ENCODE data around the gene IGSF9B.

IGSF9B gene

DNA sequence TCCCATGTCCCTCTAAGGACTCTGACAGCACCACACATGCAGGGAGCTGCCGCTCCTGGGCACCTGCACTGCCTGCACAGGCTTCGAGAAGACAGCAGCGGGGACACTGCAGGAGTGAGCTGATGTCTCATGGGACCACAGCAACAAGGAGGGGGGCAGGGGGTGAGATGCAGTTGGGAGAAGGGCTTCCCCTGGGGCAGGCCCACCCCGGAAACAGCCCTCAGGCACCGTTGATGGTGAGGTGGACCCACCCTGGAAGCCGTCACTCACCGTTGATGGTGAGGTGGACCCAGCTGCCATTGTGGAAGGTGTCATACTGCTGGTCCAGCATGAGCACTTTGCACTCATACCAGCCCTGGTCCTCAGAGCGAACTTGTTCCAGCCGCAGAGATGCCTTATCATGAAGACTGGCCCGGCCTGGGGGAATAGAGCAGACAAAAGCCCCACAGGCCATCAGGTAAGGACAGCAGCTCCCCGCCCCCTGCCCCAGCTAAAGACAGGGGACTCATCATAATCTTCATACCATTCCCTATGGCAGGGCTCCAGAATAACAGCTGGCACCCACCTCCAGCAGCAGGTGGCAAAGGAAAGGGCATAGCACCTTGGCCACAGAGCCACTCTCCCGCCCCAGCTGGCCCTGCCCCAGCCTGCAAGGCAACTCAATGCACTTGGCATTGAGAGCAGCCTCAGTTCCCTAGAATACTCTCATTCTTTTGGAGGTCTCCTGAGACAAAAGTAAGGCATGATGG, 12.6 kb downstream of the IGSF9B start:
- no peaks in the 10 kb centered on the region; the same call in 1 of the 2 replicates for H3K4me1 ChIP-seq (ENCODE audit: low read length)
- H3K4me2 ChIP-seq (ENCODE audit: low read length): no peak overlapping the region
- H3K27ac ChIP-seq (ENCODE audit: low read length): no peak overlapping the region
- no peaks in the 10 kb centered on the region for H3K9me3 ChIP-seq (ENCODE audit: insufficient read depth, low read length)
- H3K36me3 ChIP-seq (replicated peaks; ENCODE audit: low read depth, low read length): no peaks in the 10 kb centered on the region
- H2AFZ ChIP-seq (ENCODE audit: low read depth, low read length): no peak overlapping the region
- H3K4me3 ChIP-seq (ENCODE audit: low read length): no peak overlapping the region
- H3K27me3 ChIP-seq (ENCODE audit: low read depth, low read length): peaks cover 14% of the 10 kb centered on the region; the same call in 1 of the 2 replicates
- H3K79me2 ChIP-seq (ENCODE audit: low read length): no peaks in the 10 kb centered on the region
- TF ChIP-seq, protein P1, sequence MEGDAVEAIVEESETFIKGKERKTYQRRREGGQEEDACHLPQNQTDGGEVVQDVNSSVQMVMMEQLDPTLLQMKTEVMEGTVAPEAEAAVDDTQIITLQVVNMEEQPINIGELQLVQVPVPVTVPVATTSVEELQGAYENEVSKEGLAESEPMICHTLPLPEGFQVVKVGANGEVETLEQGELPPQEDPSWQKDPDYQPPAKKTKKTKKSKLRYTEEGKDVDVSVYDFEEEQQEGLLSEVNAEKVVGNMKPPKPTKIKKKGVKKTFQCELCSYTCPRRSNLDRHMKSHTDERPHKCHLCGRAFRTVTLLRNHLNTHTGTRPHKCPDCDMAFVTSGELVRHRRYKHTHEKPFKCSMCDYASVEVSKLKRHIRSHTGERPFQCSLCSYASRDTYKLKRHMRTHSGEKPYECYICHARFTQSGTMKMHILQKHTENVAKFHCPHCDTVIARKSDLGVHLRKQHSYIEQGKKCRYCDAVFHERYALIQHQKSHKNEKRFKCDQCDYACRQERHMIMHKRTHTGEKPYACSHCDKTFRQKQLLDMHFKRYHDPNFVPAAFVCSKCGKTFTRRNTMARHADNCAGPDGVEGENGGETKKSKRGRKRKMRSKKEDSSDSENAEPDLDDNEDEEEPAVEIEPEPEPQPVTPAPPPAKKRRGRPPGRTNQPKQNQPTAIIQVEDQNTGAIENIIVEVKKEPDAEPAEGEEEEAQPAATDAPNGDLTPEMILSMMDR (IDR thresholded peaks at IDR 0.05; ENCODE audit: low read depth, low read length): no peak
- no peak for TF ChIP-seq EZH2phosphoT487 (IDR thresholded peaks at IDR 0.05; ENCODE audit: low read depth)
- H3K9ac ChIP-seq (ENCODE audit: low read length): no peak overlapping the region
- H4K20me1 ChIP-seq (ENCODE audit: insufficient read depth, low read length): no peaks in the 10 kb centered on the region

DNA sequence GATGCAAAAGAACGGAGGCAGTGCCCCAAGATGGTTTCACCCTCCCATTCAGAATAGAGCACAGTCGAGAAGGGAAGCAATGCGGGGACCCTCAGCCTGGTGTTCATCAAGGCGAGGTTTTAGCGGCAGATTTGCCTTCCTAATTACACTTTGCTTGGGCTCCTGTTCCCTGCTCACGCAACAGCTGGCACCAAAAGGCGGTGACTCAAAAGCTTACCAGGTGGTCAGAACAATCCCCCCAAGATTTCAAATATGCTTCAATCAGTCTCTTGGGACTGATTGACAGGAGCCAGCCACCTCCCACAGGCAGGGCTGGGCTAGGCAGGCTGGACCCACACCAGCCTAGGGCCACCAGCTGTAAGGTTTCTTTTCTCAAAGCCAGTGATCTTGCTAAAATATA, 14.2 kb downstream of the IGSF9B start:
- Histone ChIP-seq H3K4me3 (ENCODE audit: low read length) (no peak overlapping the region), H4K20me1 (ENCODE audit: insufficient read depth, low read length) (no peaks in the 10 kb centered on the region), H3K4me1 (ENCODE audit: low read length) (no peaks in the 10 kb centered on the region), H3K79me2 (ENCODE audit: low read length) (no peaks in the 10 kb centered on the region), H2AFZ (ENCODE audit: low read depth, low read length) (no peak overlapping the region), H3K9me3 (ENCODE audit: insufficient read depth, low read length) (no peaks in the 10 kb centered on the region), H3K4me2 (ENCODE audit: low read length) (no peak overlapping the region), H3K27me3 (ENCODE audit: low read depth, low read length) (peaks cover 14% of the 10 kb centered on the region; the same call in 1 of the 2 replicates), H3K9ac (ENCODE audit: low read length) (no peak overlapping the region), H3K27ac (ENCODE audit: low read length) (no peak overlapping the region), H3K36me3 (replicated peaks; ENCODE audit: low read depth, low read length) (no peaks in the 10 kb centered on the region)
- no peak for TF ChIP-seq EZH2phosphoT487 (IDR thresholded peaks at IDR 0.05; ENCODE audit: low read depth)
- TF ChIP-seq, protein P1 (IDR thresholded peaks at IDR 0.05; ENCODE audit: low read depth, low read length): no peak

DNA sequence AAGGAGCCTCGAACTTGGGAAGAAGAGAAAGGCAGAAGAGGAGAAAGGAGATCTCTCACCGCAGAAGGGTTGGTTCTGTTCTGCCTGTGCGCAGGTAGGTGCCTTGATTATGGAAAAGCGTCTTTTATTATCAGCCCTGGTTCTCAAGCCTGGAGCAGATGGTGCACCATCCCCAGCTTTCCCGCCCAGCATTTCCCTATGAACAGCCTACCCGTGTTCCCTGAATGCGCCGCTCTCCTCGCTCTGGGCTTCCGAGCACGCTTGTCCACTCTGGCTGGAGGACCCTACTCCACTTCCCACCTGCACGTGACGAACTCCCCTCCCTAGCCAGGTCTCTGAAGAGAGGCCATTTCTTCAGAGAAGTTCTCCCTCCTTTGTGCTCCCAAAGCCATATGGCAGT, 15.2 kb downstream of the IGSF9B start:
- no peaks in the 10 kb centered on the region for H3K9me3 ChIP-seq (ENCODE audit: insufficient read depth, low read length)
- no peaks in the 10 kb centered on the region for H3K79me2 ChIP-seq (ENCODE audit: low read length)
- TF ChIP-seq EZH2phosphoT487 (IDR thresholded peaks at IDR 0.05; ENCODE audit: low read depth): no peak
- TF ChIP-seq, protein P1 (IDR thresholded peaks at IDR 0.05; ENCODE audit: low read depth, low read length): no peak
- H3K9ac ChIP-seq (ENCODE audit: low read length): no peak overlapping the region
- no peaks in the 10 kb centered on the region for H4K20me1 ChIP-seq (ENCODE audit: insufficient read depth, low read length)
- no peak overlapping the region for H3K4me2 ChIP-seq (ENCODE audit: low read length)
- peaks cover 14% of the 10 kb centered on the region; the same call in 1 of the 2 replicates for H3K27me3 ChIP-seq (ENCODE audit: low read depth, low read length)
- no peak overlapping the region for H2AFZ ChIP-seq (ENCODE audit: low read depth, low read length)
- no peaks in the 10 kb centered on the region for H3K4me1 ChIP-seq (ENCODE audit: low read length)
- H3K27ac ChIP-seq (ENCODE audit: low read length): no peak overlapping the region
- no peaks in the 10 kb centered on the region for H3K36me3 ChIP-seq (replicated peaks; ENCODE audit: low read depth, low read length)
- no peak overlapping the region for H3K4me3 ChIP-seq (ENCODE audit: low read length)

DNA sequence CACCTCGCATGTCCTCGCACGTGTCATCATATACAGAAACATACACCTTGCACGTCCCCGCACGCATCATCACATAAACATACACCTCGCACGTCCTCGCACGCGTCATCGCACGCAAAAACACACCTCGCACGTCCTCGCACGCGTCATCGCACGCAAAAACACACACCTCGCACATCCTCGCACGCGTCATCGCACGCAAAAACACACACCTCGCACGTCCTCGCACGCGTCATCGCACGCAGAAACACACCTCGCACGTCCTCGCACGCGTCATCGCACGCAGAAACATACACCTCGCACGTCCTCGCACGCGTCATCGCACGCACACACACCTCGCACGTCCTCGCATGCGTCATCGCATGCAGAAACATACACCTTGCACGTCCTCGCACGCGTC, 16.7 kb downstream of the IGSF9B start:
- no peak overlapping the region for H3K27ac ChIP-seq (ENCODE audit: low read length)
- no peak overlapping the region for H3K9ac ChIP-seq (ENCODE audit: low read length)
- H3K4me1 ChIP-seq (ENCODE audit: low read length): no peaks in the 10 kb centered on the region
- no peak overlapping the region for H3K4me2 ChIP-seq (ENCODE audit: low read length)
- TF ChIP-seq, protein P1 (IDR thresholded peaks at IDR 0.05; ENCODE audit: low read depth, low read length): no peak
- TF ChIP-seq EZH2phosphoT487 (IDR thresholded peaks at IDR 0.05; ENCODE audit: low read depth): no peak
- no peak overlapping the region for H3K4me3 ChIP-seq (ENCODE audit: low read length)
- no peaks in the 10 kb centered on the region for H3K9me3 ChIP-seq (ENCODE audit: insufficient read depth, low read length)
- peaks cover 14% of the 10 kb centered on the region; the same call in 1 of the 2 replicates for H3K27me3 ChIP-seq (ENCODE audit: low read depth, low read length)
- no peak overlapping the region for H2AFZ ChIP-seq (ENCODE audit: low read depth, low read length)
- no peaks in the 10 kb centered on the region for H3K79me2 ChIP-seq (ENCODE audit: low read length)
- H4K20me1 ChIP-seq (ENCODE audit: insufficient read depth, low read length): no peaks in the 10 kb centered on the region
- H3K36me3 ChIP-seq (replicated peaks; ENCODE audit: low read depth, low read length): no peaks in the 10 kb centered on the region

Data from OCI-LY3 (cell line).